ENCODE measurements around the gene CYP26A1.

GRCh38 chr10:93087846-93088245, 14.2 kb downstream of the CYP26A1 start:
- TF ChIP-seq CTCF (IDR thresholded peaks at IDR 0.05; ENCODE audit: borderline replicate concordance, extremely low read depth, low read length, poor library complexity, severe bottlenecking) (no peak), EZH2 (IDR thresholded peaks at IDR 0.05; ENCODE audit: borderline replicate concordance, low read depth, low read length, severe bottlenecking) (no peak)
